OCI-LY7 (cell line): ENCODE data around the gene VPS39. TPM values are rescaled to one million over a fixed set of nuclear protein-coding genes. Genes with fewer than 3 reads are reported as not detected.
A peak's percentile ranks its signal among the peaks of the same experiment; 100 is the strongest.

Experiments
- BruUV-seq: library from RNA; stranded (reverse); fragments of 400-500 nt; replicated peaks from 2 replicates; lab custom pipeline; 2021; lab: Mats Ljungman, UMichigan
- CTCF ChIA-PET: fragments of 300-600 bp; sonication (Branson Sonifier 250); formaldehyde crosslinking; loops from one replicate; lab custom pipeline; 2022; ENCODE audit warnings: antibody characterized with exemption; ENCODE audit not compliant: unreplicated experiment; lab: Charles Lee
- POLR2A ChIA-PET: fragments of 300-600 bp; sonication (Branson Sonifier 250); formaldehyde crosslinking; loops from one replicate; lab custom pipeline; 2022; ENCODE audit warnings: antibody characterized with exemption; lab: Charles Lee
- DNase-seq: peaks from one replicate; pipeline ENCODE4 v3.0.0-alpha.2; 2015; ENCODE audit warnings: low spot score
- H2AFZ ChIP-seq: fragments of 200-600 bp; sonication (generic), shearing (Covaris generic); 2 replicates; pipeline ENCODE4 v1.6.1; 2014; ENCODE audit warnings: mild to moderate bottlenecking, antibody characterized with exemption, low read length, moderate library complexity
- H3K27ac ChIP-seq: fragments of 200-600 bp; sonication (generic); 2 replicates; pipeline ENCODE4 v1.5.1; 2014; ENCODE audit warnings: mixed run types, low read depth, mild to moderate bottlenecking, moderate library complexity, low read length, inconsistent platforms; ENCODE audit not compliant: poor library complexity, severe bottlenecking
- H3K36me3 ChIP-seq: fragments of 200-600 bp; sonication (generic); 2 replicates; pipeline ENCODE4 v1.6.1; 2014; ENCODE audit warnings: mild to moderate bottlenecking, antibody characterized with exemption, low read length, moderate library complexity, mixed read lengths; ENCODE audit not compliant: insufficient read depth
- H3K4me1 ChIP-seq: fragments of 200-600 bp; sonication (generic); 2 replicates; pipeline ENCODE4 v1.5.1; 2014; ENCODE audit warnings: mild to moderate bottlenecking, low read length; ENCODE audit not compliant: insufficient read depth, poor library complexity, severe bottlenecking
- H3K4me2 ChIP-seq: fragments of 200-600 bp; sonication (generic); 2 replicates; pipeline ENCODE4 v1.6.1; 2014; ENCODE audit warnings: mild to moderate bottlenecking, low read length
- H3K4me3 ChIP-seq: fragments of 200-600 bp; sonication (generic); 2 replicates; pipeline ENCODE4 v1.5.1; 2014; ENCODE audit warnings: mild to moderate bottlenecking, low read depth, low read length; ENCODE audit not compliant: poor library complexity, severe bottlenecking
- H3K79me2 ChIP-seq: fragments of 200-600 bp; sonication (generic); 2 replicates; pipeline ENCODE4 v1.6.1; 2016; ENCODE audit warnings: low read depth, mild to moderate bottlenecking, low read length, moderate library complexity, mixed read lengths; ENCODE audit not compliant: insufficient read depth
- H3K9me2 ChIP-seq: fragments of 200-600 bp; sonication (generic); 2 replicates; pipeline ENCODE4 v1.6.1; 2016; ENCODE audit warnings: mild to moderate bottlenecking, low read length, mixed read lengths; ENCODE audit not compliant: insufficient read depth
- H3K9me3 ChIP-seq: fragments of 200-600 bp; sonication (generic); 2 replicates; pipeline ENCODE4 v1.6.1; 2014; ENCODE audit warnings: mild to moderate bottlenecking, mixed run types, low read length, mixed read lengths
- H4K20me1 ChIP-seq: fragments of 200-600 bp; sonication (generic); 2 replicates; pipeline ENCODE4 v1.6.1; 2014; ENCODE audit warnings: mild to moderate bottlenecking, antibody characterized with exemption, low read length, moderate library complexity, mixed read lengths; ENCODE audit not compliant: insufficient read depth
- CTCF ChIP-seq: fragments of 200-600 bp; sonication (generic); conservative IDR thresholded peaks from 2 replicates; pipeline ENCODE4 v1.5.1; 2014; ENCODE audit warnings: mild to moderate bottlenecking, antibody characterized with exemption, low read length, moderate library complexity, mixed read lengths
- EZH2phosphoT487 ChIP-seq: fragments of 200-600 bp; sonication (generic); IDR thresholded peaks from 2 replicates; pipeline ENCODE4 v1.6.1; 2018; ENCODE audit warnings: low read depth, borderline replicate concordance, mild to moderate bottlenecking, mixed run types, antibody characterized with exemption, low read length, moderate library complexity, mixed read lengths
- intact Hi-C: fragments of 100-400 bp; cut with micrococcal nuclease; formaldehyde crosslinking; loops from one replicate; pipeline ENCODE4 v1.10.0; 2022; ENCODE audit not compliant: unreplicated experiment
- total RNA-seq, 2 experiments: library from RNA; depleted of rRNA in 1 of 2; stranded (reverse); fragments of >200 nt in 1 of 2; shearing (Covaris generic) in 1 of 2; gene quantifications; 2 replicates each; pipeline ENCODE4 v1.2.3, GENCODE V29; 2014 to 2022

Gene VPS39
- total RNA-seq, 2 experiments from 2014 or later = 25.1 to 60.5 TPM

GRCh38 chr15:42228036-42228435 is 19.9 kb upstream of the VPS39 start:
- H3K9me2 ChIP-seq = no peaks in the 10 kb centered on the region
- no peak overlapping the region for H3K4me3 ChIP-seq
- no peaks in the 10 kb centered on the region for H3K79me2 ChIP-seq
- TF ChIP-seq CTCF = no peak
- no peak for TF ChIP-seq EZH2phosphoT487
- POLR2A ChIA-PET = interaction anchor here (0.6 to 3.9 kb wide), 7 partner anchors 10 to 973 kb away, joined by 3 to 16 read pairs (median 3); partner anchors contain the start of gene VPS39
- H2AFZ ChIP-seq = no peak overlapping the region
- H4K20me1 ChIP-seq = no peaks in the 10 kb centered on the region
- CTCF ChIA-PET = no interaction called here
- no peaks in the 10 kb centered on the region for H3K4me1 ChIP-seq
- no peak overlapping the region for H3K27ac ChIP-seq
- DNase-seq = no peak
- H3K36me3 ChIP-seq = peaks cover 90% of the 10 kb centered on the region
- H3K9me3 ChIP-seq = no peaks in the 10 kb centered on the region
- BruUV-seq = no TSS peak
- intact Hi-C loops = no loop called here
- no peak overlapping the region for H3K4me2 ChIP-seq

GRCh38 chr15:42226648-42227047 is 18.5 kb upstream of the VPS39 start:
- H3K4me1 ChIP-seq = no peaks in the 10 kb centered on the region
- DNase-seq = no peak
- no peaks in the 10 kb centered on the region for H4K20me1 ChIP-seq
- TF ChIP-seq EZH2phosphoT487 (no peak), CTCF (no peak)
- H3K27ac ChIP-seq = no peak overlapping the region
- no peaks in the 10 kb centered on the region for H3K79me2 ChIP-seq
- peaks cover 78% of the 10 kb centered on the region for H3K36me3 ChIP-seq
- no peaks in the 10 kb centered on the region for H3K9me2 ChIP-seq
- intact Hi-C loops = no loop called here
- no peak overlapping the region for H2AFZ ChIP-seq
- no peak overlapping the region for H3K4me2 ChIP-seq
- ChIA-PET CTCF (no interaction called here), POLR2A (interaction anchor here (3.9 kb wide), 1 partner anchor 19 kb away, joined by 16 read pairs; the partner anchor contains the start of gene VPS39)
- no peak overlapping the region for H3K4me3 ChIP-seq
- BruUV-seq = no TSS peak
- no peaks in the 10 kb centered on the region for H3K9me3 ChIP-seq

GRCh38 chr15:42220216-42220615 is 12.1 kb upstream of the VPS39 start:
- no peaks in the 10 kb centered on the region for H3K79me2 ChIP-seq
- no peaks in the 10 kb centered on the region for H3K9me3 ChIP-seq
- no peak overlapping the region for H3K4me3 ChIP-seq
- 0 out of 2 replicates have a peak overlapping the region, but pooled peaks have one; percentile 50 for H3K4me2 ChIP-seq
- H3K4me1 ChIP-seq = peaks cover 27% of the 10 kb centered on the region
- intact Hi-C loops = no loop called here
- no peak overlapping the region for H2AFZ ChIP-seq
- H3K36me3 ChIP-seq = peaks cover 57% of the 10 kb centered on the region
- no peaks in the 10 kb centered on the region for H4K20me1 ChIP-seq
- CTCF ChIA-PET = no interaction called here
- DNase-seq = no peak
- no peak for TF ChIP-seq CTCF
- TF ChIP-seq EZH2phosphoT487 = no peak
- POLR2A ChIA-PET = interaction anchor here (0.6 to 1.5 kb wide), 3 partner anchors 12 to 239 kb away, joined by 3 to 5 read pairs (median 3); partner anchors contain the start of gene VPS39
- H3K9me2 ChIP-seq = no peaks in the 10 kb centered on the region
- BruUV-seq = no TSS peak
- peak overlapping the region; percentile 64 for H3K27ac ChIP-seq
